HG03060 (cell line): Measurements from ENCODE around the gene SHB.

Source experiments
- ATAC-seq: cut with Tn5 transposase; IDR thresholded peaks from one replicate; pipeline ENCODE4 v1.9.1; 2021; ENCODE audit warnings: low read depth, moderate number of reproducible peaks; ENCODE audit not compliant: unreplicated experiment

Gene SHB

GRCh38 chr9:37942621-37943344 lies 126.2 kb downstream of the SHB start:
- ATAC-seq: no peak

GRCh38 chr9:37941253-37941652 lies 127.8 kb downstream of the SHB start:
- no peak for ATAC-seq

GRCh38 chr9:37939575-37940095 lies 129.4 kb downstream of the SHB start:
- ATAC-seq: no peak

- no peak for ATAC-seq
Observed at GRCh38 chr9:37938121-37938891, 130.7 kb downstream of the SHB start.

- ATAC-seq: no peak
Observed at GRCh38 chr9:37937366-37937765, 131.7 kb downstream of the SHB start.

GRCh38 chr9:37936965-37937364 lies 132.1 kb downstream of the SHB start:
- ATAC-seq: no peak

GRCh38 chr9:37936376-37936775 lies 132.7 kb downstream of the SHB start:
- no peak for ATAC-seq

GRCh38 chr9:37935096-37935495 lies 133.9 kb downstream of the SHB start:
- ATAC-seq: no peak

GRCh38 chr9:37931592-37931991 lies 137.4 kb downstream of the SHB start:
- no peak for ATAC-seq

GRCh38 chr9:37929441-37929895 lies 139.6 kb downstream of the SHB start:
- ATAC-seq: no peak

- ATAC-seq: no peak
Observed at GRCh38 chr9:37928552-37929430, 140.2 kb downstream of the SHB start.

GRCh38 chr9:37927601-37928551 lies 141.2 kb downstream of the SHB start:
- ATAC-seq: no peak

GRCh38 chr9:37927132-37927531 lies 141.9 kb downstream of the SHB start:
- ATAC-seq: no peak

- ATAC-seq: no peak
Observed at GRCh38 chr9:37926737-37927118, 142.3 kb downstream of the SHB start.

GRCh38 chr9:37925786-37926736 lies 143.0 kb downstream of the SHB start:
- ATAC-seq: no peak

- ATAC-seq: no peak
Observed at GRCh38 chr9:37925006-37925405, 144.0 kb downstream of the SHB start.

GRCh38 chr9:37924538-37924937 lies 144.5 kb downstream of the SHB start:
- ATAC-seq: no peak

GRCh38 chr9:37923796-37924427 lies 145.1 kb downstream of the SHB start:
- no peak for ATAC-seq
